Measurements from ENCODE around the gene EIF3I. TPM values are rescaled to one million over a fixed set of nuclear protein-coding genes. Genes with fewer than 3 reads are reported as not detected.

EIF3I gene
- total RNA-seq, 2 donors from 2014 or later, result 142 to 264 TPM

DNA sequence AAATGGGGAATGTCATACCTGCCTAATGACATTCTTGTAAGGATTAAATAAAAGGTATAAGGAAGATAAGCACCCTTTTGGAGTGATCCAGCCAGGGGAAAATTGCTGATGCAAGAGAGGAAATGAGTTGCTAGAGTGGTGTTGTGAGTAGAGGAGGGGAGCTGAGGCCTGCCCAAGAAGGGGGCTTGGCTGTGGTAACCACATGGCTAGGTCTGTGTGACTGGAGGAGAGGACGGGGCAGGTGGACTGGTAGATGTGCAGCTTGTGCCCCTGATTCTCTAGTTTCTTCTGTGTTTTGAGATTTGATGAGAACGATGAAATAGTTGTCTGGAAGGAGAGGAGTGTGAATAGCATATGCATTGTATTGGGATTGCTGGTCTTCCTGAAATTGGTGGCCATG, 36.1 kb upstream of the EIF3I start:
- Histone ChIP-seq H3K27me3 (no peaks in the 10 kb centered on the region), H3K9ac (ENCODE audit: low read depth in 2 of 2, low read length in 2 of 2) (no peak overlapping the region), H3K9me3 (no peaks in the 10 kb centered on the region), H3K27ac (no peak overlapping the region), H3K36me3 (peaks cover 47% of the 10 kb centered on the region), H3K4me3 (no peak overlapping the region), H3K4me1 (peaks cover 6% of the 10 kb centered on the region)
- intact Hi-C loops (cut with DNase I), result no loop called here
- TF ChIP-seq, protein P1, sequence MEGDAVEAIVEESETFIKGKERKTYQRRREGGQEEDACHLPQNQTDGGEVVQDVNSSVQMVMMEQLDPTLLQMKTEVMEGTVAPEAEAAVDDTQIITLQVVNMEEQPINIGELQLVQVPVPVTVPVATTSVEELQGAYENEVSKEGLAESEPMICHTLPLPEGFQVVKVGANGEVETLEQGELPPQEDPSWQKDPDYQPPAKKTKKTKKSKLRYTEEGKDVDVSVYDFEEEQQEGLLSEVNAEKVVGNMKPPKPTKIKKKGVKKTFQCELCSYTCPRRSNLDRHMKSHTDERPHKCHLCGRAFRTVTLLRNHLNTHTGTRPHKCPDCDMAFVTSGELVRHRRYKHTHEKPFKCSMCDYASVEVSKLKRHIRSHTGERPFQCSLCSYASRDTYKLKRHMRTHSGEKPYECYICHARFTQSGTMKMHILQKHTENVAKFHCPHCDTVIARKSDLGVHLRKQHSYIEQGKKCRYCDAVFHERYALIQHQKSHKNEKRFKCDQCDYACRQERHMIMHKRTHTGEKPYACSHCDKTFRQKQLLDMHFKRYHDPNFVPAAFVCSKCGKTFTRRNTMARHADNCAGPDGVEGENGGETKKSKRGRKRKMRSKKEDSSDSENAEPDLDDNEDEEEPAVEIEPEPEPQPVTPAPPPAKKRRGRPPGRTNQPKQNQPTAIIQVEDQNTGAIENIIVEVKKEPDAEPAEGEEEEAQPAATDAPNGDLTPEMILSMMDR (IDR thresholded peaks at IDR 0.05), result no peak
- DNase-seq, result no peak

- no peaks in the 10 kb centered on the region for H3K9me3 ChIP-seq
- intact Hi-C loops (cut with DNase I), result no loop called here
- no peak for DNase-seq
- H3K27me3 ChIP-seq, result no peaks in the 10 kb centered on the region
- no peak overlapping the region for H3K27ac ChIP-seq
- H3K4me1 ChIP-seq, result peaks cover 6% of the 10 kb centered on the region
- TF ChIP-seq, protein P1 (IDR thresholded peaks at IDR 0.05), result no peak
- H3K9ac ChIP-seq (ENCODE audit: low read depth in 2 of 2, low read length in 2 of 2), result no peak overlapping the region
- peaks cover 51% of the 10 kb centered on the region for H3K36me3 ChIP-seq
- H3K4me3 ChIP-seq, result no peak overlapping the region
Observed at GRCh38 chr1:32186491-32186890, 35.7 kb upstream of the EIF3I start.

- H3K9ac ChIP-seq (ENCODE audit: low read depth in 2 of 2, low read length in 2 of 2), result no peak overlapping the region
- TF ChIP-seq, protein P1 (IDR thresholded peaks at IDR 0.05), result no peak
- H3K36me3 ChIP-seq, result peaks cover 63% of the 10 kb centered on the region
- no peak overlapping the region for H3K4me3 ChIP-seq
- intact Hi-C loops (cut with DNase I), result no loop called here
- no peaks in the 10 kb centered on the region for H3K27me3 ChIP-seq
- no peak for DNase-seq
- H3K27ac ChIP-seq, result no peak overlapping the region
- no peaks in the 10 kb centered on the region for H3K4me1 ChIP-seq
- H3K9me3 ChIP-seq, result no peaks in the 10 kb centered on the region
Observed at GRCh38 chr1:32187850-32188249, 34.4 kb upstream of the EIF3I start.

GRCh38 chr1:32192220-32192948, 29.8 kb upstream of the EIF3I start:
- Histone ChIP-seq H3K27ac (no peak overlapping the region), H3K27me3 (no peaks in the 10 kb centered on the region), H3K4me3 (no peak overlapping the region), H3K9me3 (no peaks in the 10 kb centered on the region), H3K4me1 (no peaks in the 10 kb centered on the region), H3K36me3 (peaks cover 76% of the 10 kb centered on the region), H3K9ac (ENCODE audit: low read depth in 2 of 2, low read length in 2 of 2) (no peak overlapping the region)
- TF ChIP-seq, protein P1 (IDR thresholded peaks at IDR 0.05), result no peak
- intact Hi-C loops (cut with DNase I), result no loop called here
- no peak for DNase-seq

GRCh38 chr1:32194984-32195383, 27.2 kb upstream of the EIF3I start:
- no peaks in the 10 kb centered on the region for H3K9me3 ChIP-seq
- intact Hi-C loops (cut with DNase I), result no loop called here
- no peak overlapping the region for H3K27ac ChIP-seq
- no peaks in the 10 kb centered on the region for H3K4me1 ChIP-seq
- H3K36me3 ChIP-seq, result peaks cover 54% of the 10 kb centered on the region
- no peak overlapping the region for H3K9ac ChIP-seq (ENCODE audit: low read depth in 2 of 2, low read length in 2 of 2)
- TF ChIP-seq, protein P1 (IDR thresholded peaks at IDR 0.05), result no peak
- no peaks in the 10 kb centered on the region for H3K27me3 ChIP-seq
- no peak overlapping the region for H3K4me3 ChIP-seq
- DNase-seq, result no peak
